B cell (primary cell): ENCODE results near the gene ITCH. TPM values are rescaled to one million over a fixed set of nuclear protein-coding genes. Genes with fewer than 3 reads are reported as not detected.

ENCODE experiments used
- ATAC-seq: fragments of 200-7000 bp; cut with Tn5 transposase; one replicate; pipeline ENCODE4 v1.10.0; 2021; ENCODE audit warnings: low read depth, mild to moderate bottlenecking, moderate number of reproducible peaks, moderate library complexity
- CTCF ChIA-PET: fragments of 350-600 bp; sonication (Branson Sonifier 250); formaldehyde crosslinking; loops from one replicate; lab custom pipeline; 2021; ENCODE audit warnings: antibody characterized with exemption, inconsistent platforms; lab: Charles Lee
- POLR2A ChIA-PET: fragments of 350-600 bp; sonication (Branson Sonifier 250); formaldehyde crosslinking; loops from one replicate; lab custom pipeline; 2021; ENCODE audit warnings: antibody characterized with exemption; lab: Charles Lee
- DNase-seq: peaks from one replicate; pipeline ENCODE4 v3.0.0; 2013
- H2AFZ ChIP-seq: 2 replicates; pipeline ENCODE4 v1.6.1; 2012; ENCODE audit warnings: mild to moderate bottlenecking, low read depth, low read length; ENCODE audit not compliant: insufficient read depth, poor library complexity, severe bottlenecking
- H3K27ac ChIP-seq, 2 donors: 1 replicate in 1 of 2; 2 replicates in 1 of 2; pipeline ENCODE4 v1.5.1; 2012 to 2013; ENCODE audit warnings: low read length in 2 of 2, mild to moderate bottlenecking in 2 of 2, moderate library complexity in 1 of 2
- H3K27me3 ChIP-seq, 4 experiments: fragments of 200-600 bp in 1 of 4; sonication (generic) in 1 of 4; replicated peaks in 1 of 4; 1 replicate in 2 of 4; 2 replicates in 2 of 4; pipeline versions ENCODE4 v1.6.1 to v1.7.0; 2013 to 2016; ENCODE audit warnings: low read length in 3 of 4, mild to moderate bottlenecking in 2 of 4, mixed read lengths in 1 of 4, moderate library complexity in 1 of 4; ENCODE audit not compliant: insufficient read depth in 4 of 4, control insufficient read depth in 3 of 4; ENCODE audit errors: control extremely low read depth in 1 of 4
- H3K36me3 ChIP-seq, 2 experiments: replicated peaks in 1 of 2; 1 replicate in 1 of 2; 2 replicates in 1 of 2; pipeline versions ENCODE4 v1.6.1 to v1.7.1; 2013; ENCODE audit warnings: low read length in 1 of 2; ENCODE audit not compliant: insufficient read depth in 2 of 2, control insufficient read depth in 1 of 2; ENCODE audit errors: control extremely low read depth in 1 of 2, extremely low read depth in 1 of 2
- H3K4me1 ChIP-seq, 2 donors: fragments of 200-600 bp in 1 of 2; sonication (generic) in 1 of 2; 1 replicate in 1 of 2; 2 replicates in 1 of 2; pipeline versions ENCODE4 v1.5.1 to v1.6.1; 2013 to 2017; ENCODE audit warnings: low read length in 2 of 2; ENCODE audit not compliant: control insufficient read depth in 2 of 2, insufficient read depth in 2 of 2
- H3K4me2 ChIP-seq: replicated peaks from 2 replicates; pipeline ENCODE3; 2012; ENCODE audit warnings: mild to moderate bottlenecking, low read depth, low read length; ENCODE audit not compliant: poor library complexity, severe bottlenecking
- H3K4me3 ChIP-seq, 5 experiments: fragments of 200-600 bp in 1 of 5; sonication (generic) in 1 of 5; 1 replicate in 3 of 5; 2 replicates in 2 of 5; pipeline versions ENCODE4 v1.5.1 to v1.7.0; 2011 to 2016; ENCODE audit warnings: low read length in 4 of 5, mild to moderate bottlenecking in 4 of 5, low read depth in 2 of 5, control low read depth in 1 of 5, moderate library complexity in 1 of 5; ENCODE audit not compliant: insufficient read depth in 1 of 5; ENCODE audit errors: control extremely low read depth in 1 of 5, extremely low read depth in 1 of 5
- H3K79me2 ChIP-seq: fragments of 200-600 bp; sonication (generic); one replicate; pipeline ENCODE4 v1.6.0; 2016; ENCODE audit warnings: low read length; ENCODE audit not compliant: control insufficient read depth, insufficient read depth
- H3K9ac ChIP-seq: fragments of 200-600 bp; sonication (generic); 2 replicates; pipeline ENCODE4 v1.6.1; 2017; ENCODE audit warnings: mild to moderate bottlenecking, low read length, moderate library complexity
- H3K9me3 ChIP-seq, 3 donors: one replicate each; pipeline versions ENCODE4 v1.6.1 to v1.7.1; 2013; ENCODE audit warnings: low read length in 2 of 3; ENCODE audit not compliant: control insufficient read depth in 2 of 3, insufficient read depth in 1 of 3; ENCODE audit errors: control extremely low read depth in 1 of 3
- H4K20me1 ChIP-seq: 2 replicates; pipeline ENCODE4 v1.6.0; 2012; ENCODE audit warnings: mild to moderate bottlenecking, low read length; ENCODE audit not compliant: insufficient read depth, control insufficient read depth, poor library complexity, severe bottlenecking
- H3K27ac Mint-ChIP-seq: one replicate; pipeline ENCODE4 v1.8.0; 2021; ENCODE audit warnings: mixed read lengths
- H3K27me3 Mint-ChIP-seq: one replicate; pipeline ENCODE4 v1.8.0; 2021; ENCODE audit warnings: mixed read lengths
- H3K4me1 Mint-ChIP-seq: one replicate; pipeline ENCODE4 v1.8.0; 2021; ENCODE audit warnings: mixed read lengths
- H3K4me3 Mint-ChIP-seq: one replicate; pipeline ENCODE4 v1.8.0; 2021; ENCODE audit warnings: mixed read lengths
- H3K9me3 Mint-ChIP-seq: one replicate; pipeline ENCODE4 v1.8.0; 2022; ENCODE audit warnings: mixed read lengths; ENCODE audit not compliant: insufficient read depth
- EZH2 ChIP-seq: IDR thresholded peaks from 2 replicates; pipeline ENCODE4 v1.6.1; 2012; ENCODE audit warnings: borderline replicate concordance, low read depth, mild to moderate bottlenecking, moderate library complexity, low read length; ENCODE audit not compliant: insufficient read depth, poor library complexity, severe bottlenecking
- WGBS: methylation state at CpG from one replicate; pipeline ENCODE4 v1.1.5; 2013; ENCODE audit warnings: missing lambda C conversion rate; ENCODE audit not compliant: insufficient coverage; 5-methylcytosine and 5-hydroxymethylcytosine counted together
- intact Hi-C: fragments of 100-400 bp; cut with micrococcal nuclease; formaldehyde crosslinking; loops from one replicate; pipeline ENCODE4 v1.10.0; 2022
- polyA plus RNA-seq: library from polyadenylated mRNA; depleted of rRNA; stranded (reverse); fragments of >200 nt; gene quantifications from 2 replicates; pipeline ENCODE4 v1.2.3, GENCODE V29; 2012
- total RNA-seq, 2 donors: library from RNA; stranded (reverse); fragments of 120-200 nt in 1 of 2; gene quantifications; 1 replicate in 1 of 2; 2 replicates in 1 of 2; pipeline versions ENCODE4 v1.2.3 to v1.2.4, GENCODE V29; 2013 to 2022
- TF ChIP-seq, protein P1 (sequence below): fragments of 200-600 bp; IDR thresholded peaks from one replicate; pipeline ENCODE4 v1.8.0; 2022; ENCODE audit warnings: antibody characterized with exemption, mild to moderate bottlenecking

Gene ITCH
- total and polyA plus RNA-seq, 2 donors (not counting 1 experiment from before 2014, with no cell fraction given): 10.0 to 110 TPM

- H3K4me3 ChIP-seq: no peak overlapping the region
- H3K4me1 ChIP-seq: peaks cover 14 to 17% of the 10 kb centered on the region in 2 donors
- Mint-ChIP-seq H3K9me3 (no peaks in the 10 kb centered on the region), H3K27me3 (peaks cover 4% of the 10 kb centered on the region), H3K4me3 (no peak overlapping the region), H3K4me1 (peaks cover 14% of the 10 kb centered on the region), H3K27ac (no peak overlapping the region)
- WGBS: 100% methylated on average over 2 of the region's 6 CpGs
- TF ChIP-seq, protein P1, sequence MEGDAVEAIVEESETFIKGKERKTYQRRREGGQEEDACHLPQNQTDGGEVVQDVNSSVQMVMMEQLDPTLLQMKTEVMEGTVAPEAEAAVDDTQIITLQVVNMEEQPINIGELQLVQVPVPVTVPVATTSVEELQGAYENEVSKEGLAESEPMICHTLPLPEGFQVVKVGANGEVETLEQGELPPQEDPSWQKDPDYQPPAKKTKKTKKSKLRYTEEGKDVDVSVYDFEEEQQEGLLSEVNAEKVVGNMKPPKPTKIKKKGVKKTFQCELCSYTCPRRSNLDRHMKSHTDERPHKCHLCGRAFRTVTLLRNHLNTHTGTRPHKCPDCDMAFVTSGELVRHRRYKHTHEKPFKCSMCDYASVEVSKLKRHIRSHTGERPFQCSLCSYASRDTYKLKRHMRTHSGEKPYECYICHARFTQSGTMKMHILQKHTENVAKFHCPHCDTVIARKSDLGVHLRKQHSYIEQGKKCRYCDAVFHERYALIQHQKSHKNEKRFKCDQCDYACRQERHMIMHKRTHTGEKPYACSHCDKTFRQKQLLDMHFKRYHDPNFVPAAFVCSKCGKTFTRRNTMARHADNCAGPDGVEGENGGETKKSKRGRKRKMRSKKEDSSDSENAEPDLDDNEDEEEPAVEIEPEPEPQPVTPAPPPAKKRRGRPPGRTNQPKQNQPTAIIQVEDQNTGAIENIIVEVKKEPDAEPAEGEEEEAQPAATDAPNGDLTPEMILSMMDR: no peak
- TF ChIP-seq EZH2: no peak
- H3K36me3 ChIP-seq: no peaks in the 10 kb centered on the region
- H3K79me2 ChIP-seq: no peaks in the 10 kb centered on the region
- POLR2A ChIA-PET: no interaction called here
- no peak overlapping the region for H3K4me2 ChIP-seq
- intact Hi-C loops: no loop called here
- H2AFZ ChIP-seq: no peak overlapping the region
- ATAC-seq: no peak
- no peak for DNase-seq
- CTCF ChIA-PET: no interaction called here
- peaks cover 0 to 14% (median 11%) of the 10 kb centered on the region in 4 experiments for H3K27me3 ChIP-seq
- H3K27ac ChIP-seq: no peak overlapping the region
- peaks cover 0 to 3% (median 0%) of the 10 kb centered on the region in 3 donors for H3K9me3 ChIP-seq
- no peaks in the 10 kb centered on the region for H4K20me1 ChIP-seq
- no peak overlapping the region for H3K9ac ChIP-seq
Measured at GRCh38 chr20:34316196-34316814, 46.8 kb upstream of the ITCH start.

DNA sequence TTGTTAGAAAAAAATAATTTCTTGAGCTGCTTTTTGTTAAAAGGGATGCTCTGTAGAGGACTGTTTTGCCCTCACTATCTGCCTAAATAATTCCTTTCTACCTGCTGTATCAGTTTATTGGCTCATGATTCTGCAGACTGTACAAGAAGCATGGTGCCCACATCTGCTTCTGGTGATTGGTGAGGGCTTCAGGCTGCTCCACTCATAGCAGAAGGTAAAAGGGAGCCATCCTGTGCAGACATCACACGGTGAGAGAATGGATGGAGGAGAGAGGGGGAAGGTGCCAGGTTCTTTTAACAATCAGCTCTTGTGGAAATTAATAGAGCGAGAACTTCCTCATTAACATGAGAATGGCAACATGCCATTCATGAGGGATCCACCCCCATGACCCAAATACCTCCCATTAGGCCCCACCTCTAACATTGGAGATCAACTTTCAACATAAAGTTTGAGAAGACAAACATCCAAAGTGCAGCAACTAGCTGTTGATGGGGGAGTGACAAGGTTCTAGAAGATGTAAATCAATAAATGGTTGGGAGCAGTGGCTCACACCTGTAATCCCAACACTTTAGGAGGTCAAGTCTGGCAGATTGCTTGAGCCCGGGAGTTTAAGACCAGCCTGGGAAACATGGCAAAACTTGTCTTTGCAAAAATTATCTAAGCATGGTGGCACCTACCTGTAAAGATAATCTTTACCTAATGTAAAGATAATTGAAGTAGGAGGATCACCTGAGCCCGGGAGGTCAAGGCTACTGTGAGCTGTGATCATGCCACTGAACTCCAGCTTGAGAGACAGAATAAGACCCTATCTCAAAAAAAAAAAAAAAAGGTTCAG is 44.2 kb upstream of the ITCH start:
- Histone ChIP-seq H2AFZ (no peak overlapping the region), H3K9ac (no peak overlapping the region), H3K36me3 (no peaks in the 10 kb centered on the region), H3K9me3 (no peaks in the 10 kb centered on the region), H3K79me2 (no peaks in the 10 kb centered on the region), H3K4me3 (no peak overlapping the region), H3K27me3 (peaks cover 0 to 3% (median 0%) of the 10 kb centered on the region in 4 experiments), H4K20me1 (no peaks in the 10 kb centered on the region), H3K4me1 (no peaks in the 10 kb centered on the region), H3K4me2 (no peak overlapping the region), H3K27ac (no peak overlapping the region)
- intact Hi-C loops: no loop called here
- no peak for ATAC-seq
- no peak for TF ChIP-seq EZH2
- TF ChIP-seq, protein P1: no peak
- Mint-ChIP-seq H3K27me3 (peaks cover 4% of the 10 kb centered on the region), H3K27ac (no peak overlapping the region), H3K4me1 (no peaks in the 10 kb centered on the region), H3K4me3 (no peak overlapping the region), H3K9me3 (no peaks in the 10 kb centered on the region)
- DNase-seq: no peak
- 75% methylated on average over 2 of the region's 4 CpGs for WGBS
- ChIA-PET POLR2A (no interaction called here), CTCF (interaction anchor here (1.4 kb wide), 1 partner anchor 158 kb away, joined by 3 read pairs; no protein-coding TSS in a partner anchor)
